Transverse colon (tissue), 4 donors: ENCODE measurements around the gene KRTAP5-11.

ENCODE experiments used
- CTCF ChIP-seq, 5 experiments: fragments of 200-600 bp in 3 of 5; fragments of 450-650 bp in 2 of 5; sonication (generic) in 3 of 5; IDR thresholded peaks; 1 replicate in 2 of 5; 2 replicates in 3 of 5; pipeline ENCODE4 v1.5.1; 2016 to 2017; ENCODE audit warnings: antibody characterized with exemption in 5 of 5, inconsistent platforms in 3 of 5, mild to moderate bottlenecking in 2 of 5, moderate library complexity in 1 of 5
- EP300 ChIP-seq: sonication (generic); formaldehyde crosslinking; IDR thresholded peaks from one replicate; pipeline ENCODE4 v1.6.1; 2017; ENCODE audit warnings: antibody characterized with exemption, low read depth
- POLR2A ChIP-seq: fragments of 450-650 bp; IDR thresholded peaks from one replicate; pipeline ENCODE4 v1.6.1; 2016; ENCODE audit warnings: antibody characterized with exemption, mild to moderate bottlenecking, moderate library complexity
- POLR2AphosphoS5 ChIP-seq, 3 donors: sonication (generic); formaldehyde crosslinking; IDR thresholded peaks; one replicate each; pipeline ENCODE4 v1.6.1; 2016; ENCODE audit warnings: antibody characterized with exemption in 3 of 3

GRCh38 chr11:71555508-71555907 is 27.2 kb downstream of the KRTAP5-11 start:
- no peak for TF ChIP-seq CTCF (IDR thresholded peaks at IDR 0.05)
- TF ChIP-seq POLR2A: no peak
- no peak for TF ChIP-seq POLR2AphosphoS5 (IDR thresholded peaks at IDR 0.05)
- no peak for TF ChIP-seq EP300
